ENCODE measurements around the gene EVA1C. TPM values are rescaled to one million over a fixed set of nuclear protein-coding genes. Genes with fewer than 3 reads are reported as not detected.
"Not testable (repeated sequence)": the region's sequence is repeated elsewhere in the genome, so short reads cannot be mapped to it uniquely, and the experiment has no call there.

Gene EVA1C
- total RNA-seq, 1 donor from 2014 or later = 15.9 TPM

GRCh38 chr21:32423320-32424190 lies 11.0 kb downstream of the EVA1C start:
- no peak for DNase-seq (ENCODE audit: low read depth in 2 of 2)

- DNase-seq (ENCODE audit: low read depth in 2 of 2) = no peak
Measured at GRCh38 chr21:32424191-32424535, 11.7 kb downstream of the EVA1C start.

- no peak for DNase-seq (ENCODE audit: low read depth in 2 of 2)
Measured at GRCh38 chr21:32424674-32425073, 12.2 kb downstream of the EVA1C start.

GRCh38 chr21:32425628-32426027 lies 13.1 kb downstream of the EVA1C start:
- no peak for DNase-seq (ENCODE audit: low read depth in 2 of 2)

GRCh38 chr21:32426066-32426465 lies 13.6 kb downstream of the EVA1C start:
- DNase-seq (ENCODE audit: low read depth in 2 of 2) = no peak

GRCh38 chr21:32426592-32427051 lies 14.1 kb downstream of the EVA1C start:
- DNase-seq (ENCODE audit: low read depth in 2 of 2) = peak in 1 of 2 donors; percentile 53

- DNase-seq (ENCODE audit: low read depth in 2 of 2) = no peak
Measured at GRCh38 chr21:32427958-32428623, 15.6 kb downstream of the EVA1C start.

DNA sequence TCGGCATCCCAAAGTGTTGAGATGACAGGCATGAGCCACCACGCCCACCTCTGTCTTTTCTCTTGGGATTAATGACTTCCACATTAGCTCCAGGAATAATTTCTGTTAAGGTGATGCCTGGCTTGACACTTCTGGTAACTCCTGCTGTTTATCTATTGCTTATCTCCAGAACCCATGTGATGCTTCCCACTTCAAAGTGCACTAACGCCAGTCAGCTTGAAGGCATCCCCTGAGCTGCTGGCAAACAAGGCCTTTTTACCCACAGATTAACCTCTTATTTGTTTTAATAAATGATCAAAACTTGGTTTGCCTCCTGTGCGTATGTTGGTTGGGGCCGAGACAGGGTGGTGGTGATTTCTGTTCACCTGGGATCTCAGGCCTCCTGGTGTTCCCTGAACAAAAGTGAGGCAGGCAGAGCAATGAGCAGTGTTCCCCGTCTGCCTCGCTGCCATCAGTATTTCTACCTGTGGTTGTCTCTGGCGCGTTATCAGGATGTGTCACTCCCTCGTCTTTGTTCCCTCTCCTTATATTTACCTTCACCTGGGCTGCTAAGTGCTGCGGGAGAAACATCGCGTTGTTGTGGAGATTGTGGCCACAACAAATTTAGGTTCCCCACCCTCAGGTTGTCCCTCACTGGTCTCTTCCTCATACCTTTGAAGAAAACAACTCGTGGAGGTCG lies 20.6 kb downstream of the EVA1C start:
- not testable (repeated sequence) for DNase-seq (ENCODE audit: low read depth in 2 of 2)

DNA sequence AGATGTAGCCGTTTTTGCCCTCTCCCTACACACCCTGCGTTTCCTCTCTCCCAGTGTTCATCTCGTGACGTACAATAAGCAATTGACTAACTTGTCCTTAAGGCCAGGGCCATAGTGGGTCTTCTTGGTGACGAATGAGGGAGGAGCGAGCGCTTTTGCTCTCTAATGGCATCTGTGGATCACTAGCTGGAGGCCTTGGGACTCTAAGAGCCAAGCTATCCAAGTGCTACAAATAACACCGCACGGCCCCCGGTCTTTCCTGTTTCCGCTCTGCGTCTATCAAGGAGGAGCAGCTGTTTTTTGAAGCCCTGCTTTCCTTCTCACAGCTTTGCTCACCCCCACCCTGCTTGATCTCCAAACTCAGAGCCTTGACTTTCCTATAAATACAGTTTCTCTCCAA lies 25.2 kb downstream of the EVA1C start:
- DNase-seq (ENCODE audit: low read depth in 2 of 2) = peak in 1 of 2 donors; percentile 65

DNA sequence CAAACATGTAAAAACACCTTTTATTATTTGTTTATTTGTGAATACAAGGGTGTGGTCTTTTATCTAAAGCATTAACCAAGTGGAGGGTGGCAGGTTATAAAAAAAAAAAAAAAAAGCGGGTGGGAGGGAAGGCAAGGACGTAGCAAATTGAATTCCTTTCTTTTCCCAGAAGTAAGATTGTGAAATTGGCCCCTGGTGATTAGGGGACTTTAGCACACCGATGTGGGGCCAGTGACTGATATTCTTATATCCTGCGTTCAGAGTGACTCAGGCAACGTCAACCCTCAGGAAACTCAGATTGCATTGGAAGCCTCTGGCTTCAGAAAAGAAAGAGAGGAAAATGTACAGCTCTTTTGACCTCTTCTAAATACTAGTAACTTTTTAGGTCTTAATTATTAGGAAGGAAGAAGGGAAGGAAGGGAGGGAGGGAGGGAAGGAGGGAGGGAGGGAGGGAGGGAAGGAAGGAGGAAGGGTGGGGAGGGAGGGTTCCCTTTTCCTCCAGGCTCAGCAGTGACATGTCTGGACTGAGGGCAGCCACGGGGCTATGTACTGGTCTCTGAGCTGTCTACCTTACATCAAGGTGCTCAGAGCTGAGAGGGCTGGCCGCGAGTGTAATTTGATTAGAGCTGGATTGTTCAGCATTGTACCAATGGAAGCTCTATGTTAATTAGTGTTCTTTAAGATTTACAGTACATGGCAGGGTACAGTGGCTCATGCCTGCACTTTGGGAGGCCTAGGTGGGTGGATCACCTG lies 30.2 kb downstream of the EVA1C start:
- peak in 1 of 2 donors; percentile 70 for DNase-seq (ENCODE audit: low read depth in 2 of 2)

DNA sequence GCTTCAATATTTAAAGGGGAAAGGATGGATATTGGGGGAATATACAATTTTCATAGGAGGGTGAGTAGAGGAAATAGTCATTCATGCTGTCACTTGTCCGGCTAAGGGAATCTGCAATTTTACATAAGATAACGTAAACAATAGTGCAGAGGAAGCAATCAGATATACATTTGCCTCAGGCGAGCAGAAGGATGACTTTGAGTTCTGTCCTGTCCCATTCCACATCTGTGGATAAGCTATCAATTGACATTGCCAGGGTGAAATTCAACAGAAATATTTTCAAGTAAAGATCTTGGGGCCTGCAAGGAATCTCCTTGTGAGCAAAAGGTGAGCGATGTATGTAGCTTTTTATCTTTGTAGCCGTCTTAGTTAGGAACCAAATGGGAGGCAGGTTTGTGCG lies 32.6 kb downstream of the EVA1C start:
- no peak for DNase-seq (ENCODE audit: low read depth in 2 of 2)

DNA sequence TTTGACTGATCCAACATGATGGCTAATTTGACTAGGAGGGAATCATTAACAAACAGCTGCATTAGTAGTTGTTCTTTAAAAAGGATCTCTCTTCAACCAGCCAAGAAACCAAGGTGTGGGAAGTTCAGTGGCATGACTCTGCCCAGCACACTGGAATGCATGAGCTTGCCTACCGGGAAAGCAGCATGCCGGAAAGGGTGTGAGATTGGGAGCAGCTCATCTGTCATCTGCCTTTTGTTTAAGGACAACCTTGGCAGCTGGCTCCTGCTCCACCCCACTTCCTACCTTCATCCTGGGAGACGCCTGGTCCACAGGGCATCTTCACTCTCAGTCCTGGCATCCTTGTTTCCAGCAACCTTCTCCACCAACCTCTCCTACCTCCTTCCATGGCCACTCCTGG lies 33.9 kb downstream of the EVA1C start:
- DNase-seq (ENCODE audit: low read depth in 2 of 2) = not testable (repeated sequence)

- no peak for DNase-seq (ENCODE audit: low read depth in 2 of 2)
Measured at GRCh38 chr21:32447224-32447623, 34.7 kb downstream of the EVA1C start.

GRCh38 chr21:32448803-32449594 lies 36.5 kb downstream of the EVA1C start:
- DNase-seq (ENCODE audit: low read depth in 2 of 2) = no peak

DNA sequence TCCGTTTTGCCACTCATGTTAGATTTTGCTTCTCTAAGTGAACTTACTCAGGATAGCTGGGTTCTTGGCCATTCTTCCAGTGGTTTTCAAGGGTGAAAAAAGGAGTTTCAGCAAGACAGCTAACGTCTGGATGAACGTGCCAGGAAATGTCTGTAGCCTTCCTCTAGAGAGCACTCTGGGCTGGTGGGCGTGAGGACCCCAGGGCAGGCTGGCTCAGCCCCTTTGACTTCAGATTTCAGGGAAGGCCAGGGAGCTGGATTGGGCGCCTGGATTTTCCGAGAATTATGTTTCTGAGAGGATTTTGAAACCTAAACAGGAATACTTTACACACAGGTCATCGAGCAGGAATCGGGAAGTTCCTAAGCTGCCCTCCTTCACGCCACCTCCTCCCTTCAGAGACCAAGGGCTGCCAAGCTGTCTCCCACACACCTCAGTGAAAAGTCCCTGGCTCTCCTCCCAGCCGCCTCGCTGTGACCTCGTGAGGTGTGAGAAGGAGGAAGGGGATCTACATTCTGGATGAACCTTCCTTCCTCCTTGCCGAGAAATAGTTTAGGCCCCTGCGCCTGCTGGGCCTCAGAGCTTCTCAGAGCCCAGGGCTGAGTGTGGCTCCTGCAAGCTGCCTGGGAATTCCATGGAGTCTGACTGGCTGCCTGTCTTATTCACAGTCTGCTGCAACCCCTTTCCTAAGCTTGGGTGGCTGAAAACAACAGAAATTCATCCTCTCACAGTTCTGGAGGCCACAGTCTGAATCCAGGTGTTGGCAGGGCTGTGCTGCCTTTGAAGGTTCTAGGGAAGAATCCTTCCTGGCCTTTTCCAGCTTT lies 38.6 kb downstream of the EVA1C start:
- DNase-seq (ENCODE audit: low read depth in 2 of 2) = peak in 1 of 2 donors; percentile 70

GRCh38 chr21:32452191-32452590 lies 39.7 kb downstream of the EVA1C start:
- DNase-seq (ENCODE audit: low read depth in 2 of 2) = not testable (repeated sequence)

DNA sequence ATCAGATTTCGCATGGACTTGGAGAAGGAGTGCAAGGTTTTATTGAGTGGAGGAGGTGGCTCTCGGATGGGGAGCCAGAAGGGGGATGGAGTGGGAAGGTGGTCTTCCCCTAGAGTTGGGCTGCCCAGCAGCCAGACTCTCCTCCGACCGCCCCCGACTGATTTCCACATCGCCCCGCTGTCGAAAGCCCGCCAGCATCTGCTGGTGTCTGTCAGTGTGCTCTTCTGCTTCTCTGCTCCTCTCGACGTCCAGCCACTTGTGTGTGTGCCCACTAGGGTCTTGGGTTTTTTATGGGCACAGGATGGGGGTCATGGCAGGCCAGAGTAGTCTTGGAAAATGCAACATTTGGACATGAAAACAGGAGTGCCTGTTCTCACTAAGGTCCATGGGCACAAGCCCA lies 40.1 kb downstream of the EVA1C start:
- no peak for DNase-seq (ENCODE audit: low read depth in 2 of 2)

DNA sequence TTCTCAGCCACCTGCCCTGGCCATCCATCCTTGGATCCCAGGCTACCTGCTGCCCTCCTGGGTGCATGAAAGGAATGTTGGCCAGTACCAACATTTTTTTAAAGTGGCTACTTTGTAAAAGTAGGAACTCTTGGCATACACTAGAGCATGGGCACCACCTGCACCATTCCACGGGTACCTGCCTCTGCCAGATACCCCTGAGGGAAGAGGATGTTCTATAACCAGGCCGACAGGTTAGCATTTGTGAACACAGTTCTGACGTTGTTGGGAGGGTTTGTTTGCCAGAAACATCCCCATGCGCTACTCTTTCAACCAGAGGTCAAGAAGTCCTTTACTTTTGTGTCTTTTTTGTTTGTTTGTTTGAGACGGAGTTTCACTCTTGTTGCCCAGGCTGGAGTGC lies 43.0 kb downstream of the EVA1C start:
- no peak for DNase-seq (ENCODE audit: low read depth in 2 of 2)

- peak in 1 of 2 donors; percentile 77 for DNase-seq (ENCODE audit: low read depth in 2 of 2)
Measured at GRCh38 chr21:32456497-32456918, 44.0 kb downstream of the EVA1C start.

DNA sequence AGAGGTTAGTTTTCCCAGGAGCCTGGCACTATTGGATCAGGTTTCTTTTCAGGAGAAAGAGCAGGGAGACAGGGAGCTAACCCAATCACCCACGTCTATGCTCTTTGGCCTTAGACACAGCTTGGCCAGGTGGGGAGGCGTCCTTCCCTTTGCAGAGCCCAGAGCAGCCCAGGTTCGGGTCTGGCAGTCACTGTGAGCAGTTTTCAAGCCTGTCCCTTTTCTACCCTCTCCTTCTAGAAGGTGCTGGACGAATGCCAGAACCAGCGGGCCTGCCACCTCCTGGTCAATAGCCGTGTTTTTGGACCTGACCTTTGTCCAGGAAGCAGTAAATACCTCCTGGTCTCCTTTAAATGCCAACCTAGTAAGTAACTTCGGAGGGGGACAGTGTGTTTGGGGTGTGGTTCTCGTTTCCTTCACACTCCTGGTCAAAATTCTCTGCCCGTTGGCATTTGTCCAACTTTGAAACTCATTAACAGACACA lies 44.9 kb downstream of the EVA1C start:
- DNase-seq (ENCODE audit: low read depth in 2 of 2) = peak in 1 of 2 donors; percentile 56
